ENCODE data around the gene EXOC3L1.
A peak's percentile ranks its signal among the peaks of the same experiment; 100 is the strongest.

The EXOC3L1 gene

DNA sequence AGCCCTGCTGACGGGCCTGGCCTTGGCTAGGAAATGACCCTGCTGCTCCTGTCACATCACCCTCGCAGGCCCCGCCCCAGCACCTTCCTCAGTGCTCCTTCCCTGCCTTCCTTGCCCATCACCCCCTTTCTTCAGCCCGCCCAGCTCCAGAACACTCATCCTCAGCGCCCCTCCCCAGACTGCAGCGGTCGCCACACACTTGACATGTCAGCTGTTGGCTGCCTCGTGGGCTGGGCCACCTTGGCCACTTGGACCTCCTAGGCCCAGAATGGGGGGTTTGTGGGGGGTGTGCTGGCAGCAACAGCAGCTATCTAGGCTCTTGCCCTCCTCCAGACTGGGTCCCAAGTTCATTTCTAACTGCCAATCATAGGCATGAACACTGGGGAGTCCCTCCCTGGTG lies 19.6 kb upstream of the EXOC3L1 start:
- no peak overlapping the region for H2BK5ac ChIP-seq (ENCODE audit: low read length)
- no peak overlapping the region for H3K4ac ChIP-seq (ENCODE audit: low read length)
- no peak overlapping the region for H2BK12ac ChIP-seq (ENCODE audit: low read length)
- no peak overlapping the region for H3K27ac ChIP-seq (replicated peaks; ENCODE audit: low read length)
- H3K27me3 ChIP-seq (ENCODE audit: control insufficient read depth in 3 of 3, insufficient read depth in 3 of 3, low read depth in 1 of 3, low read length in 3 of 3) = no peaks in the 10 kb centered on the region
- H3K4me2 ChIP-seq (ENCODE audit: insufficient read depth, low read length, poor library complexity, severe bottlenecking) = no peak overlapping the region
- no peaks in the 10 kb centered on the region for H3K79me1 ChIP-seq (ENCODE audit: low read depth, low read length)
- no peak overlapping the region for H3K23ac ChIP-seq (ENCODE audit: low read depth, low read length, poor library complexity)
- no peak overlapping the region for H3K4me3 ChIP-seq (ENCODE audit: low read length in 2 of 2)
- no peaks in the 10 kb centered on the region for H3K9me3 ChIP-seq (replicated peaks in 1 of 2; ENCODE audit: control insufficient read depth in 2 of 2, insufficient read depth in 1 of 2, low read depth in 1 of 2, low read length in 2 of 2)
- peaks cover 0 to 10% of the 10 kb centered on the region in 2 donors for H3K36me3 ChIP-seq (replicated peaks in 1 of 2; ENCODE audit: control insufficient read depth in 2 of 2, insufficient read depth in 2 of 2, low read length in 2 of 2)
- H4K91ac ChIP-seq (ENCODE audit: low read depth, low read length, poor library complexity) = no peak overlapping the region
- H3K9ac ChIP-seq (ENCODE audit: low read depth, low read length, poor library complexity) = peak overlapping the region; percentile 47
- no peak overlapping the region for H2BK15ac ChIP-seq (ENCODE audit: low read length)
- H2BK120ac ChIP-seq (ENCODE audit: low read depth, low read length) = no peak overlapping the region
- no peak overlapping the region for H3K18ac ChIP-seq (ENCODE audit: low read length)
- no CpG with 5 or more reads among the region's 8 CpGs for WGBS, 2 donors (ENCODE audit: extremely low coverage in 2 of 2, insufficient read length in 2 of 2, insufficient replicate concordance in 1 of 2)
- H3K14ac ChIP-seq (ENCODE audit: low read length) = no peak overlapping the region
- H2AK5ac ChIP-seq (ENCODE audit: low read depth, low read length) = peak overlapping the region; percentile 66
- no peak for DNase-seq (ENCODE audit: low spot score)
- peaks cover 8 to 21% of the 10 kb centered on the region in 2 donors for H3K4me1 ChIP-seq (ENCODE audit: control insufficient read depth in 2 of 2, insufficient read depth in 1 of 2, low read depth in 1 of 2, low read length in 2 of 2)
- H4K8ac ChIP-seq (ENCODE audit: low read depth, low read length) = peak overlapping the region; percentile 19
- H2AFZ ChIP-seq (ENCODE audit: low read length) = no peak overlapping the region

DNA sequence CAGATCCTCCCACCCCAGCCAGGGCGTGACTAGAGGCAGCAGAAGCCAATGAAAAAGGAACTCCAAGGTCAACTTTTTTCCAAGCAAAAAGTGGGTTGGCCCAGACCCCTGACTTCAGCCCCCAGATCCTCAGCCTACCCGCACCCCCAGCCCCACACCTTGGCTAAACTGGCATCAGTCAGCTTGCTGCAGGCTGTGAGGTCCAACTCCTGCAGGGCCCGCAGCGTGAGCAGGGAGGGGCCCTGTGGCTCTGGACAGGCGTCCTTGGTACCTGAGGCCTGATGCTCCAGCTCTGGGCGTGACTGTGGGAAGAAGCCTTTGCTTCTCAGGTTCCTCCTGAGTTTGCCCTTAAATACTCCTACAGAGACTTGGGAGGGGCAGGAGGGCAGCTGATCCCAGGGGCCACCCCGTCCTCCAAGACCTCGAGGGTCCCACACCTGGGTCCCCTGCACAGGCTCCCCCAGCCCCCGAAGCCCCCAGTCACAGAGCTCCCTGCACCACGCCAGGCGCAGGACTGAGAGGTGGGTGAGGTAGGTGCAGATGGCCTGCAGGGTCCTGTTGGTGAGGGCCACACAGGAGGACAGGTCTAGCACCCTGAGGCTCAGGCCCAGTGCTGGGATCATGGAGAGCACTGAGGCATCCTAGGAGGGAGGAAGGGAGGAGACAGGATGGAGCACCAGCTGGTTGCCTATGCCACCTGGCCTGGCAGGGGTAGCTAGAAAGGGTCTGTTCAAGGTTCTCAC lies 18.4 kb upstream of the EXOC3L1 start:
- Histone ChIP-seq H3K79me1 (ENCODE audit: low read depth, low read length) (no peaks in the 10 kb centered on the region), H3K23ac (ENCODE audit: low read depth, low read length, poor library complexity) (peak overlapping the region; percentile 23), H3K27ac (replicated peaks; ENCODE audit: low read length) (no peak overlapping the region), H3K4me1 (ENCODE audit: control insufficient read depth in 2 of 2, insufficient read depth in 1 of 2, low read depth in 1 of 2, low read length in 2 of 2) (peaks cover 8 to 21% of the 10 kb centered on the region in 2 donors), H2BK120ac (ENCODE audit: low read depth, low read length) (peak overlapping the region; percentile 47), H3K4ac (ENCODE audit: low read length) (no peak overlapping the region), H3K9ac (ENCODE audit: low read depth, low read length, poor library complexity) (no peak overlapping the region), H3K18ac (ENCODE audit: low read length) (no peak overlapping the region), H4K91ac (ENCODE audit: low read depth, low read length, poor library complexity) (no peak overlapping the region), H2BK12ac (ENCODE audit: low read length) (no peak overlapping the region), H3K14ac (ENCODE audit: low read length) (peak overlapping the region; percentile 64), H3K9me3 (replicated peaks in 1 of 2; ENCODE audit: control insufficient read depth in 2 of 2, insufficient read depth in 1 of 2, low read depth in 1 of 2, low read length in 2 of 2) (no peaks in the 10 kb centered on the region), H3K4me3 (ENCODE audit: low read length in 2 of 2) (no peak overlapping the region), H3K27me3 (ENCODE audit: control insufficient read depth in 3 of 3, insufficient read depth in 3 of 3, low read depth in 1 of 3, low read length in 3 of 3) (no peaks in the 10 kb centered on the region), H2BK15ac (ENCODE audit: low read length) (no peak overlapping the region), H2BK5ac (ENCODE audit: low read length) (peak overlapping the region; percentile 91), H4K8ac (ENCODE audit: low read depth, low read length) (no peak overlapping the region), H2AFZ (ENCODE audit: low read length) (no peak overlapping the region), H2AK5ac (ENCODE audit: low read depth, low read length) (peak overlapping the region; percentile 33), H3K36me3 (replicated peaks in 1 of 2; ENCODE audit: control insufficient read depth in 2 of 2, insufficient read depth in 2 of 2, low read length in 2 of 2) (peaks cover 7 to 21% of the 10 kb centered on the region in 2 donors), H3K4me2 (ENCODE audit: insufficient read depth, low read length, poor library complexity, severe bottlenecking) (no peak overlapping the region)
- DNase-seq (ENCODE audit: low spot score) = no peak
- WGBS, 2 donors (ENCODE audit: extremely low coverage in 2 of 2, insufficient read length in 2 of 2, insufficient replicate concordance in 1 of 2) = no CpG with 5 or more reads among the region's 11 CpGs

DNA sequence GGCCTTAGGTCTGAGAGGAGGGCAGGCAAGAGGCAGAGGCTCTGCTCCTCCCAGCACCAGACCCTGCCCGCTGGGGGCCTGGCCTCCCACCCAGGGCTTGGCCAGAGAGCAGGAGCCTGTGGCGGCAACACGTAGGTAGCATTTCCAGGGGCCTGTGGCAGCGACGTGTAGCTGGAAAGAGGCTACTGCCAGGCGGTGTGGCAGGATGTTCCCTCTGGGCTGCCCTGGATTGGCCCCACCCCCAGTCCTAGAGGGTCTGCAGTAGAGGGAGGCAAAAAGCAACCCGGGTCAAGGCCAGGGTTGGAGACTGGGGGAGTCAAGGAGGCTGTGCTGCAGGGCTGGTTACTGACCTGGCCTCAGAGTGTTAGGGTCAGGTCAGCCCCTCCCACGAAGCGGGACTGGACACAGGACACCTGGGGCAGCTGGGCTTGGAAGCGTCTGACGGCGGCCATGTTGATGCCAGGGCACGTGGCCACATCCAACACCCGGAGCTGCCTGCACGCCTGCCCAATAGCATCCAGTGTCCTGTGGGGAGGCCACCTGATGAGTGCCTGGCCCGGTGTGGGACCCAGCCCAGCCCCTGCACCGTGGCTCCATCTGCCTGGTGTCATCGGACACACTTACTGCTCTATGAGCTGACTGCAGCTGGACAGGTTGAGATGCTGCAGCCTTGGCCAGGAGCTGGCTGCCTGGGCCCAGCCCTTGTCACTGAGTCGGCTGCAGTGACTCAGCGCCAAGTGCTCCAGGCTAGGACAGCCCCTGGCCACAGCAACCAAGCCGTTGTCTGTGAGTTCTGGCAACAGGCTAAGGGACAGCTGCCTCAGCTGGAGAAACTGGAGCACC lies 17.5 kb upstream of the EXOC3L1 start:
- Histone ChIP-seq H2BK5ac (ENCODE audit: low read length) (peak overlapping the region; percentile 91), H3K4ac (ENCODE audit: low read length) (peak overlapping the region; percentile 93), H3K27ac (replicated peaks; ENCODE audit: low read length) (peak overlapping the region; percentile 1), H3K14ac (ENCODE audit: low read length) (no peak overlapping the region), H3K4me1 (ENCODE audit: control insufficient read depth in 2 of 2, insufficient read depth in 1 of 2, low read depth in 1 of 2, low read length in 2 of 2) (peaks cover 8 to 21% of the 10 kb centered on the region in 2 donors), H4K8ac (ENCODE audit: low read depth, low read length) (no peak overlapping the region), H3K27me3 (ENCODE audit: control insufficient read depth in 3 of 3, insufficient read depth in 3 of 3, low read depth in 1 of 3, low read length in 3 of 3) (no peaks in the 10 kb centered on the region), H4K91ac (ENCODE audit: low read depth, low read length, poor library complexity) (peak overlapping the region; percentile 79), H2BK12ac (ENCODE audit: low read length) (peak overlapping the region; percentile 90), H3K9me3 (replicated peaks in 1 of 2; ENCODE audit: control insufficient read depth in 2 of 2, insufficient read depth in 1 of 2, low read depth in 1 of 2, low read length in 2 of 2) (no peaks in the 10 kb centered on the region), H2BK120ac (ENCODE audit: low read depth, low read length) (peak overlapping the region; percentile 47), H3K23ac (ENCODE audit: low read depth, low read length, poor library complexity) (peak overlapping the region; percentile 93), H2AK5ac (ENCODE audit: low read depth, low read length) (peak overlapping the region; percentile 33), H3K79me1 (ENCODE audit: low read depth, low read length) (no peaks in the 10 kb centered on the region), H3K4me3 (ENCODE audit: low read length in 2 of 2) (peak overlapping the region in 1 of 2 donors; percentile 5), H2AFZ (ENCODE audit: low read length) (no peak overlapping the region), H3K4me2 (ENCODE audit: insufficient read depth, low read length, poor library complexity, severe bottlenecking) (no peak overlapping the region), H3K9ac (ENCODE audit: low read depth, low read length, poor library complexity) (peak overlapping the region; percentile 84), H2BK15ac (ENCODE audit: low read length) (peak overlapping the region; percentile 54), H3K18ac (ENCODE audit: low read length) (peak overlapping the region; percentile 87), H3K36me3 (replicated peaks in 1 of 2; ENCODE audit: control insufficient read depth in 2 of 2, insufficient read depth in 2 of 2, low read length in 2 of 2) (peaks cover 8 to 30% of the 10 kb centered on the region in 2 donors)
- no CpG with 5 or more reads among the region's 21 CpGs for WGBS, 2 donors (ENCODE audit: extremely low coverage in 2 of 2, insufficient read length in 2 of 2, insufficient replicate concordance in 1 of 2)
- no peak for DNase-seq (ENCODE audit: low spot score)

GRCh38 chr16:67206838-67207248 lies 16.9 kb upstream of the EXOC3L1 start:
- peaks cover 8 to 21% of the 10 kb centered on the region in 2 donors for H3K4me1 ChIP-seq (ENCODE audit: control insufficient read depth in 2 of 2, insufficient read depth in 1 of 2, low read depth in 1 of 2, low read length in 2 of 2)
- WGBS, 2 donors (ENCODE audit: extremely low coverage in 2 of 2, insufficient read length in 2 of 2, insufficient replicate concordance in 1 of 2) = no CpG with 5 or more reads among the region's 3 CpGs
- H3K79me1 ChIP-seq (ENCODE audit: low read depth, low read length) = no peaks in the 10 kb centered on the region
- H3K9me3 ChIP-seq (replicated peaks in 1 of 2; ENCODE audit: control insufficient read depth in 2 of 2, insufficient read depth in 1 of 2, low read depth in 1 of 2, low read length in 2 of 2) = no peaks in the 10 kb centered on the region
- H4K8ac ChIP-seq (ENCODE audit: low read depth, low read length) = no peak overlapping the region
- no peak overlapping the region for H3K4me2 ChIP-seq (ENCODE audit: insufficient read depth, low read length, poor library complexity, severe bottlenecking)
- H2BK12ac ChIP-seq (ENCODE audit: low read length) = no peak overlapping the region
- H3K14ac ChIP-seq (ENCODE audit: low read length) = no peak overlapping the region
- H3K27me3 ChIP-seq (ENCODE audit: control insufficient read depth in 3 of 3, insufficient read depth in 3 of 3, low read depth in 1 of 3, low read length in 3 of 3) = no peaks in the 10 kb centered on the region
- H2BK5ac ChIP-seq (ENCODE audit: low read length) = peak overlapping the region; percentile 91
- no peak overlapping the region for H4K91ac ChIP-seq (ENCODE audit: low read depth, low read length, poor library complexity)
- H3K23ac ChIP-seq (ENCODE audit: low read depth, low read length, poor library complexity) = peak overlapping the region; percentile 93
- peak overlapping the region; percentile 47 for H2BK120ac ChIP-seq (ENCODE audit: low read depth, low read length)
- no peak overlapping the region for H3K9ac ChIP-seq (ENCODE audit: low read depth, low read length, poor library complexity)
- peak overlapping the region; percentile 1 for H3K27ac ChIP-seq (replicated peaks; ENCODE audit: low read length)
- no peak overlapping the region for H3K4me3 ChIP-seq (ENCODE audit: low read length in 2 of 2)
- H3K36me3 ChIP-seq (replicated peaks in 1 of 2; ENCODE audit: control insufficient read depth in 2 of 2, insufficient read depth in 2 of 2, low read length in 2 of 2) = peaks cover 12 to 36% of the 10 kb centered on the region in 2 donors
- H2AK5ac ChIP-seq (ENCODE audit: low read depth, low read length) = peak overlapping the region; percentile 33
- H2BK15ac ChIP-seq (ENCODE audit: low read length) = no peak overlapping the region
- H3K4ac ChIP-seq (ENCODE audit: low read length) = no peak overlapping the region
- H2AFZ ChIP-seq (ENCODE audit: low read length) = no peak overlapping the region
- peak overlapping the region; percentile 87 for H3K18ac ChIP-seq (ENCODE audit: low read length)
- peak; percentile 32 for DNase-seq (ENCODE audit: low spot score)

Data from neuronal stem cell (in vitro differentiated cells).